H1 (cell line): Measurements from ENCODE around the gene KCNQ1. TPM values are rescaled to one million over a fixed set of nuclear protein-coding genes. Genes with fewer than 3 reads are reported as not detected.
A peak's percentile ranks its signal among the peaks of the same experiment; 100 is the strongest.

Experiments used
- CTCF ChIA-PET: fragments of 300-600 bp; sonication (Branson Sonifier 250); formaldehyde crosslinking; loops from one replicate; lab custom pipeline; 2021; ENCODE audit not compliant: partially characterized antibody; lab: Charles Lee
- POLR2A ChIA-PET: fragments of 300-600 bp; sonication (Branson Sonifier 250); formaldehyde crosslinking; loops from one replicate; lab custom pipeline; 2021; ENCODE audit warnings: inconsistent platforms; ENCODE audit not compliant: partially characterized antibody; lab: Charles Lee
- DNase-seq, 2 experiments: peaks; one replicate each; pipeline versions ENCODE4 v3.0.0 to v3.0.0-alpha.2; 2010 to 2022; ENCODE audit warnings: low spot score in 2 of 2, low read depth in 1 of 2, mixed read lengths in 1 of 2
- FAIRE-seq: peaks from 2 replicates; lab custom pipeline; 2011; peaks lifted over from hg19 to GRCh38; lab: Jason Lieb, UNC
- H2AFZ ChIP-seq: 2 replicates; pipeline ENCODE4 v1.8.1; 2012; ENCODE audit warnings: low read length, inconsistent platforms
- H2AK5ac ChIP-seq: 2 replicates; pipeline ENCODE4 v1.6.1; 2013; ENCODE audit warnings: low read depth, low read length
- H2BK120ac ChIP-seq: replicated peaks from 2 replicates; pipeline ENCODE3; 2013; ENCODE audit warnings: low read depth, low read length, inconsistent platforms
- H2BK12ac ChIP-seq: 2 replicates; pipeline ENCODE4 v1.6.1; 2013; ENCODE audit warnings: low read depth, low read length
- H2BK15ac ChIP-seq: 2 replicates; pipeline ENCODE4 v1.6.1; 2013; ENCODE audit warnings: low read length
- H2BK20ac ChIP-seq: 2 replicates; pipeline ENCODE4 v1.6.1; 2013; ENCODE audit warnings: low read length
- H2BK5ac ChIP-seq: 2 replicates; pipeline ENCODE4 v1.6.1; 2013; ENCODE audit warnings: low read depth, low read length
- H3K14ac ChIP-seq: 2 replicates; pipeline ENCODE4 v1.6.1; 2013; ENCODE audit warnings: inconsistent platforms; ENCODE audit not compliant: insufficient read length
- H3K18ac ChIP-seq: 2 replicates; pipeline ENCODE4 v1.6.1; 2013; ENCODE audit warnings: low read length; ENCODE audit errors: extremely low read depth
- H3K23ac ChIP-seq: 2 replicates; pipeline ENCODE4 v1.6.1; 2013; ENCODE audit warnings: inconsistent platforms; ENCODE audit not compliant: insufficient read length
- H3K23me2 ChIP-seq: 2 replicates; pipeline ENCODE4 v1.6.1; 2013; ENCODE audit warnings: low read depth, low read length
- H3K27ac ChIP-seq: 2 replicates; pipeline ENCODE4 v1.6.1; 2011; ENCODE audit warnings: low read depth, low read length, inconsistent platforms
- H3K27me3 ChIP-seq, 4 experiments: replicated peaks in 1 of 4; 1 replicate in 1 of 4; 2 replicates in 3 of 4; pipeline versions ENCODE4 v1.6.1 to v1.8.1; 2011 to 2013; ENCODE audit warnings: low read length in 3 of 4, mild to moderate bottlenecking in 3 of 4, inconsistent platforms in 2 of 4, mixed read lengths in 2 of 4, moderate library complexity in 1 of 4; ENCODE audit not compliant: control insufficient read depth in 3 of 4, insufficient read depth in 3 of 4; ENCODE audit errors: extremely low read depth in 1 of 4
- H3K36me3 ChIP-seq, 4 experiments: 2 replicates each; pipeline versions ENCODE4 v1.6.1 to v1.8.1; 2011 to 2013; ENCODE audit warnings: mild to moderate bottlenecking in 4 of 4, low read length in 3 of 4, moderate library complexity in 2 of 4, control low read depth in 1 of 4, inconsistent platforms in 1 of 4; ENCODE audit not compliant: insufficient read depth in 4 of 4, control insufficient read depth in 2 of 4
- H3K4ac ChIP-seq: replicated peaks from 2 replicates; pipeline ENCODE3; 2013; ENCODE audit warnings: low read length, low read depth, mixed read lengths, inconsistent platforms; ENCODE audit not compliant: insufficient read length
- H3K4me1 ChIP-seq, 4 experiments: replicated peaks in 1 of 4; 1 replicate in 1 of 4; 2 replicates in 3 of 4; pipeline versions ENCODE4 v1.6.1 to v1.8.1; 2011 to 2013; ENCODE audit warnings: low read length in 3 of 4, inconsistent platforms in 2 of 4, mixed read lengths in 1 of 4; ENCODE audit not compliant: insufficient read depth in 4 of 4, control insufficient read depth in 3 of 4
- H3K4me2 ChIP-seq, 2 experiments: 2 replicates each; pipeline versions ENCODE4 v1.6.1 to v1.8.1; 2011 to 2013; ENCODE audit warnings: low read depth in 2 of 2, low read length in 2 of 2, control low read depth in 1 of 2, inconsistent platforms in 1 of 2, mild to moderate bottlenecking in 1 of 2; ENCODE audit not compliant: insufficient read depth in 1 of 2
- H3K4me3 ChIP-seq, 4 experiments: fragments of 200-600, 300-600 bp in 1 of 4; sonication (generic), shearing (Covaris generic), sonication (Bioruptor Twin) in 1 of 4; 2 replicates each; pipeline versions ENCODE4 v1.5.1 to v1.8.1; 2011 to 2016; ENCODE audit warnings: low read length in 4 of 4, low read depth in 3 of 4, control low read depth in 2 of 4, inconsistent platforms in 2 of 4, mild to moderate bottlenecking in 2 of 4, mixed read lengths in 1 of 4, moderate library complexity in 1 of 4; ENCODE audit not compliant: insufficient read depth in 2 of 4; ENCODE audit errors: extremely low read depth in 1 of 4
- H3K56ac ChIP-seq: replicated peaks from 2 replicates; pipeline ENCODE3; 2013; ENCODE audit warnings: low read depth, mild to moderate bottlenecking, mixed read lengths, low read length, inconsistent platforms; ENCODE audit not compliant: insufficient read length
- H3K79me1 ChIP-seq: 2 replicates; pipeline ENCODE4 v1.6.1; 2013; ENCODE audit warnings: low read depth, low read length, control low read depth
- H3K79me2 ChIP-seq, 2 experiments: 2 replicates each; pipeline versions ENCODE4 v1.6.1 to v1.8.1; 2012 to 2013; ENCODE audit warnings: low read length in 2 of 2, mild to moderate bottlenecking in 2 of 2, inconsistent platforms in 1 of 2; ENCODE audit not compliant: insufficient read depth in 2 of 2, control insufficient read depth in 1 of 2
- H3K9ac ChIP-seq, 4 experiments: replicated peaks in 1 of 4; 1 replicate in 1 of 4; 2 replicates in 3 of 4; pipeline versions ENCODE4 v1.6.1 to v1.8.1; 2011 to 2013; ENCODE audit warnings: low read depth in 3 of 4, low read length in 3 of 4, control low read depth in 2 of 4, mild to moderate bottlenecking in 2 of 4, moderate library complexity in 2 of 4, inconsistent platforms in 1 of 4; ENCODE audit errors: extremely low read depth in 1 of 4
- H3K9me3 ChIP-seq, 2 experiments: 2 replicates each; pipeline versions ENCODE4 v1.6.1 to v1.8.1; 2012 to 2013; ENCODE audit warnings: mild to moderate bottlenecking in 2 of 2, moderate library complexity in 2 of 2, control low read depth in 1 of 2, inconsistent platforms in 1 of 2, low read depth in 1 of 2, low read length in 1 of 2, mixed read lengths in 1 of 2; ENCODE audit not compliant: insufficient read depth in 2 of 2
- H4K20me1 ChIP-seq, 2 experiments: replicated peaks in 1 of 2; 2 replicates each; pipeline versions ENCODE3 to v1.8.1; 2011 to 2013; ENCODE audit warnings: inconsistent platforms in 2 of 2, low read length in 2 of 2, mild to moderate bottlenecking in 1 of 2; ENCODE audit not compliant: insufficient read depth in 2 of 2, control insufficient read depth in 1 of 2
- H4K5ac ChIP-seq: 2 replicates; pipeline ENCODE4 v1.6.1; 2013; ENCODE audit warnings: low read length, low read depth, mixed read lengths, inconsistent platforms; ENCODE audit not compliant: insufficient read length
- H4K8ac ChIP-seq: 2 replicates; pipeline ENCODE4 v1.8.0; 2013; ENCODE audit warnings: mild to moderate bottlenecking, moderate library complexity, low read length, inconsistent platforms; ENCODE audit not compliant: insufficient read depth; ENCODE audit errors: extremely low read depth
- H4K91ac ChIP-seq: replicated peaks from 2 replicates; pipeline ENCODE3; 2013; ENCODE audit warnings: low read length, mixed read lengths, inconsistent platforms; ENCODE audit not compliant: insufficient read length
- E2F6 ChIP-seq: IDR thresholded peaks from 2 replicates; pipeline ENCODE4 v1.6.1; 2012; ENCODE audit warnings: inconsistent platforms
- RAD21 ChIP-seq, 2 experiments: IDR thresholded peaks in 1 of 2; conservative IDR thresholded peaks in 1 of 2; 2 replicates each; pipeline ENCODE4 v1.6.1; 2011; ENCODE audit warnings: low read depth in 2 of 2, low read length in 2 of 2, improper control_type of control experiment in 1 of 2, inconsistent platforms in 1 of 2, mild to moderate bottlenecking in 1 of 2, moderate library complexity in 1 of 2
- WGBS, 2 experiments: shearing (Covaris generic) in 1 of 2; methylation state at CpG; one replicate each; pipeline versions ENCODE4 v1.1.6 to v1.1.7; 2013 to 2015; ENCODE audit warnings: low lambda C conversion rate in 2 of 2, mixed read lengths in 2 of 2, inconsistent platforms in 1 of 2, low coverage in 1 of 2, missing lambda C conversion rate in 1 of 2; ENCODE audit not compliant: insufficient replicate concordance in 2 of 2, insufficient coverage in 1 of 2, insufficient read length in 1 of 2; ENCODE audit errors: extremely low coverage in 1 of 2, missing lambda C conversion rate in 1 of 2; 5-methylcytosine and 5-hydroxymethylcytosine counted together
- polyA plus RNA-seq, 7 experiments: library from polyadenylated mRNA; depleted of rRNA in 3 of 7; stranded (reverse) in 5 of 7; unstranded in 2 of 7; fragments of >200 nt in 5 of 7; fragments of 200-250 nt in 2 of 7; gene quantifications; 1 replicate in 5 of 7; 2 replicates in 1 of 7; 4 replicates in 1 of 7; pipeline versions ENCODE4 v1.2.1 to v1.2.3, GENCODE V29; 2011 to 2013; ENCODE audit warnings: missing spikeins in 2 of 7, mixed read lengths in 2 of 7
- total RNA-seq: library from RNA; stranded (reverse); fragmentation: NEBNext Ultra II Directional; extraction: Animal tissue kit (Norgen Biotek cat#: 25700); gene quantifications from 2 replicates; pipeline ENCODE4 v1.2.1, GENCODE V29; 2021

The KCNQ1 gene
- total and polyA plus RNA-seq, 2 of the 8 experiments (the other 6 are each of a cell fraction or from before 2014, with no cell fraction given), result 1.9 to 2.0 TPM

- Histone ChIP-seq H4K5ac (no peak overlapping the region), H2BK12ac (no peak overlapping the region), H2AK5ac (no peak overlapping the region), H2BK120ac (no peak overlapping the region), H2BK20ac (no peak overlapping the region), H3K23me2 (no peaks in the 10 kb centered on the region), H4K20me1 (no peaks in the 10 kb centered on the region), H3K79me1 (no peaks in the 10 kb centered on the region), H2AFZ (no peak overlapping the region), H3K18ac (no peak overlapping the region), H4K8ac (no peak overlapping the region), H3K4me1 (no peaks in the 10 kb centered on the region), H3K9me3 (peaks cover 72 to 75% of the 10 kb centered on the region in 2 experiments), H2BK5ac (no peak overlapping the region), H3K4ac (no peak overlapping the region), H3K27me3 (peaks cover 2 to 31% (median 17%) of the 10 kb centered on the region in 4 experiments), H3K27ac (no peak overlapping the region), H3K79me2 (no peaks in the 10 kb centered on the region), H2BK15ac (no peak overlapping the region), H3K4me3 (no peak overlapping the region), H3K9ac (no peak overlapping the region), H3K36me3 (peaks cover 0 to 1% (median 0%) of the 10 kb centered on the region in 4 experiments; a peak in 3 of 8 replicates), H3K56ac (no peak overlapping the region), H3K14ac (no peak overlapping the region), H3K23ac (no peak overlapping the region), H4K91ac (no peak overlapping the region), H3K4me2 (no peak overlapping the region)
- ChIA-PET CTCF (interaction anchor here (1.3 to 1.6 kb wide), 2 partner anchors 27 to 242 kb away, joined by 3 to 4 read pairs; no protein-coding TSS in a partner anchor), POLR2A (no interaction called here)
- DNase-seq, result no peak
- no peak for FAIRE-seq
- WGBS, 2 experiments, result 93% methylated on average over 1 of the region's 1 CpG; no CpG with 5 or more reads in 1 of the 2 experiments
- TF ChIP-seq E2F6, result no peak
- TF ChIP-seq RAD21 (IDR thresholded peaks at IDR 0.05 in 1 of 2, conservative IDR thresholded peaks at IDR 0.05 in 1 of 2; ENCODE audit: low read depth in 2 of 2, low read length in 2 of 2), result peak in 1 of 2 experiments; percentile 33; a peak in 1 of 4 replicates
Measured at GRCh38 chr11:2645779-2646118, 200.9 kb downstream of the KCNQ1 start.
